Articular chondrocyte of knee joint (primary cell): ENCODE results near the gene BPNT1. TPM values are rescaled to one million over a fixed set of nuclear protein-coding genes. Genes with fewer than 3 reads are reported as not detected.

Experiments
- small RNA-seq: library from RNA; depleted of rRNA; stranded (forward); fragments of <200 nt; gene quantifications from one replicate; pipeline ENCODE3, GENCODE V24; 2012
- total RNA-seq: library from RNA; depleted of rRNA; stranded (reverse); fragments of >200 nt; gene quantifications from 2 replicates; pipeline ENCODE4 v1.2.3, GENCODE V29; 2012

The BPNT1 gene
- 22.2 and 23.1 TPM in 2 replicates for total RNA-seq

GRCh38 chr1:220089650-220090556 is at the start of gene BPNT1:
TSS of gene BPNT1 (minus strand) at chr1:220089788. CDS start at chr1:220079846, 9,942 bp downstream.

GRCh38 chr1:220094016-220094911 is 4.7 kb upstream of the BPNT1 start, which contains the start of gene IARS2:
TSS of gene IARS2 (plus strand) at chr1:220094132. CDS start at chr1:220094217, 85 bp downstream.

GRCh38 chr1:220046052-220046930 is 43.3 kb downstream of the BPNT1 start, which contains the start of gene EPRS1:
TSS of gene EPRS1 (minus strand) at chr1:220046505. CDS start at chr1:220046388, 117 bp downstream.

Small RNAs within 50 kb of the gene (small RNA-seq; reads per million reads assigned to genes)
- gene MIR194-1 (1.2 reads per million, percentile 52 among the genes with 10 or more reads in this experiment), gene MIR215 (4.9 reads per million, percentile 90 among the genes with 10 or more reads in this experiment)

Other genes starting within 250 kb of the BPNT1 start
- gene SLC30A10, start 161.2 kb downstream of the BPNT1 start, total RNA-seq: not detected in 2 replicates
- 184 and 196 TPM in 2 replicates for gene EPRS1, start 43.3 kb downstream of the BPNT1 start, total RNA-seq
- 91.1 and 91.6 TPM in 2 replicates for gene IARS2, start 4.3 kb upstream of the BPNT1 start, total RNA-seq
- gene RAB3GAP2, start 182.7 kb upstream of the BPNT1 start, total RNA-seq: 43.8 and 47.6 TPM in 2 replicates